DLD1 (cell line): ENCODE data around the gene ZNF189.

ENCODE experiments used
- in situ Hi-C: cut with HindIII; loops from 2 replicates; pipeline ENCODE4 v1.10.0; 2017; ENCODE audit warnings: low sequenced_read_pairs

Gene ZNF189

GRCh38 chr9:101448680-101449070 is 50.0 kb downstream of the ZNF189 start:
- in situ Hi-C loops, result no loop called here

GRCh38 chr9:101449071-101449721 is 50.5 kb downstream of the ZNF189 start:
- in situ Hi-C loops, result no loop called here

GRCh38 chr9:101450931-101451330 is 52.3 kb downstream of the ZNF189 start:
- in situ Hi-C loops, result no loop called here

- in situ Hi-C loops, result no loop called here
These were observed 52.8 kb downstream of the ZNF189 start for GRCh38 chr9:101451498-101451897.

GRCh38 chr9:101453776-101454570 is 55.3 kb downstream of the ZNF189 start:
- in situ Hi-C loops, result no loop called here

GRCh38 chr9:101455656-101456240 is 57.1 kb downstream of the ZNF189 start:
- in situ Hi-C loops, result no loop called here

- in situ Hi-C loops, result no loop called here
These were observed 58.4 kb downstream of the ZNF189 start for GRCh38 chr9:101457003-101457402.

- in situ Hi-C loops, result no loop called here
These were observed 60.4 kb downstream of the ZNF189 start for GRCh38 chr9:101458963-101459631.
